ENCODE data around the gene SLC66A1. TPM values are rescaled to one million over a fixed set of nuclear protein-coding genes. Genes with fewer than 3 reads are reported as not detected.
"Not testable (repeated sequence)": the region's sequence is repeated elsewhere in the genome, so short reads cannot be mapped to it uniquely, and the experiment has no call there.

Gene SLC66A1, protein sequence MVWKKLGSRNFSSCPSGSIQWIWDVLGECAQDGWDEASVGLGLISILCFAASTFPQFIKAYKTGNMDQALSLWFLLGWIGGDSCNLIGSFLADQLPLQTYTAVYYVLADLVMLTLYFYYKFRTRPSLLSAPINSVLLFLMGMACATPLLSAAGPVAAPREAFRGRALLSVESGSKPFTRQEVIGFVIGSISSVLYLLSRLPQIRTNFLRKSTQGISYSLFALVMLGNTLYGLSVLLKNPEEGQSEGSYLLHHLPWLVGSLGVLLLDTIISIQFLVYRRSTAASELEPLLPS
- total RNA-seq = 1 to 10 TPM; 6.5 to 6.8 TPM

DNA sequence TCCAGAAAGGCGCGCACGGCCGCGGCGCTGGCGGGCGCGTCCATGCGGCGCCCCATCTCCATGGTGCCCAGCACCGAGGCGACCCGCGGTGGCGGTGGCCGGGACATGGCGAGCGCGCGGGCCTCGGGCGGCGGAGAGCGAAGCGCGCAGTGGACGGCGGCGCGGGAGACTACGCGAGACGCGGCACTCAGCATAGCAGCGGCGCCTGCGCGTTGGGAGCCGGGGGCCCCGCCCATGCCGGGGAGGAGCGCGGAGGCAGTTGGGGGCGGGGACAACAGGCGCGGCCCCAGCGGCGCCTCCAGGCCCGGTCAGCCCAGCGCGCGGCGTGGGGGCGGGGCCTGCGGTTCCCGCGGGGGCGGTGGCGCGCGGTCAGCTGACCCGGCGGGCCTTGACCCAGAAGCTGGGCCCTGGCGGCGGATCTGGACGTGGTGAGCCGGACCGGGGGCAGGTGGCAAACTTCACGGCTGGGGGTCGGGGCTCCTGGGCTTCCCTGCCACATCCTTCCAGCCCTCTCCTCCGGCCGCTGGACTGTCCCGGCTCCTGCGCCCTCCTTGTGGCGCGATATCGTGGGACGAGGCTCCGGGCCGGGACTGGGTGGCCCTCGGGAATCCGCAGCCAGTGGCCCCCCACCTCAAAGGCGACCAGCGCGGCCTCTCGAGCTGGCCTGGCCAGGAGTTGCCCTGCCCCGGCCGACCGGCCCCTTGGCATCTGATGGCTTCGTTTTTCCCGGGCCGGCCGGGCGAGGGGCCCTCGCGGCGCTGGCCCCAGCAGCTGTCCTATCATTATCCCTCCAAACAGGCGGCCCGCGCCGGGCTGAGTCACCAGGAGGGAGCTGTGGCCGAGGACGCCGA lies at the start of gene SLC66A1, which contains the start of gene AKR7A2:
SLC66A1 (plus strand) TSS at position 396 of the 851 bp plus-strand sequence. CDS start 5,352 bp downstream, outside the sequence.
AKR7A2 (minus strand) TSS at position 214 of the 851 bp plus-strand sequence; CDS start at position 194, 20 bp downstream.
- peak within 1 kb of the TSS; percentile 80 for H3K4me3 Mint-ChIP-seq
- no peaks in the 10 kb centered on the region for H3K27me3 Mint-ChIP-seq
- H3K27ac Mint-ChIP-seq = peak within 1 kb of the TSS; percentile 30
- DNase-seq = peak; percentile 92
- H3K9me3 Mint-ChIP-seq = no peaks in the 10 kb centered on the region
- peaks cover 4% of the 10 kb centered on the region for H3K36me3 Mint-ChIP-seq
- peaks cover 34% of the 10 kb centered on the region for H3K4me1 Mint-ChIP-seq

DNA sequence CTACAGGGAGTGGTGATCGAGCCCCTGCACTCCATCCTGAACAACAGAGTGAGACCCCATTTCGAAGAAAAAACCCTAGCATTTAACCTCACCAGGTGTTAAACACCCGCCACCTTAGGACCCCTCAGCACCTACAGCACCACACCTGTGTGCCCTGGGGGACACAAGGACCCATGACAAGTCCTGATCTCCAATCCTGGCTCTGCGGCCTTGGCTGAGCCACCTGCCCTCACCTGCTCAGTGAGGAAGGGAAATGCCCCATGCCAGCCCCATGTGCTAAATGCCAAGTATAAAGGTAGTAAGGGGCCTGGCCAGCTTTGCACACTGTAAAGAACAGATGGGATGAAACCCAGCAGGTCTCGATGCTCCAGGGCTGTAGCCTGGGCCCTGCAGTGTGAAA lies 49.4 kb upstream of the SLC66A1 start:
- H3K4me3 Mint-ChIP-seq = no peak overlapping the region
- H3K27me3 Mint-ChIP-seq = no peaks in the 10 kb centered on the region
- no peaks in the 10 kb centered on the region for H3K9me3 Mint-ChIP-seq
- H3K4me1 Mint-ChIP-seq = no peaks in the 10 kb centered on the region
- peaks cover 8% of the 10 kb centered on the region for H3K36me3 Mint-ChIP-seq
- DNase-seq = no peak
- no peak overlapping the region for H3K27ac Mint-ChIP-seq

DNA sequence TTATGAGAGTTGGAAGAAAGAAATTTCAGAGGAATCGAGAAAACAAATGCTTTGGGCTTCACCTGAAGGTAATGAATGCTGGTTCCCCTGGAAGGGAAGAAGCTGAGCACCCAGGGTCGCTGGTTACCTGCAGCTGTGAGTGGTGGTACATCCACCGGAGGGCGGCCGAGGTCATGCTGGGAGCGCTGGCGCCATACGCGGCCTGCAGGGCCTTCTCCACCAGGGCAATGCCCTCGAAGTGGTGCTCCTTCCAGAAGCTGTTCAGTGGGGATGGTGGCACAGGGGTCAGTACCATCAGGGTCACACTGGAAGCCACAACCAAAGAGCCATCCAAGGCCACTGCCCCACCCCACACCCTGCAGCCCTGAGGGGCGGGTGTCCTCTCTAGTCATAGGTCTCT lies 43.7 kb upstream of the SLC66A1 start:
- Mint-ChIP-seq H3K4me1 (no peaks in the 10 kb centered on the region), H3K9me3 (no peaks in the 10 kb centered on the region), H3K27ac (no peak overlapping the region), H3K36me3 (peaks cover 5% of the 10 kb centered on the region), H3K27me3 (peaks cover 15% of the 10 kb centered on the region), H3K4me3 (no peak overlapping the region)
- no peak for DNase-seq

- H3K9me3 Mint-ChIP-seq, H3K4me3 Mint-ChIP-seq, DNase-seq, H3K4me1 Mint-ChIP-seq, H3K27ac Mint-ChIP-seq: not testable (repeated sequence)
- Mint-ChIP-seq H3K27me3 (peaks cover 22% of the 10 kb centered on the region), H3K36me3 (peaks cover 10% of the 10 kb centered on the region)
Observed at GRCh38 chr1:19269427-19270342, 42.4 kb upstream of the SLC66A1 start.

DNA sequence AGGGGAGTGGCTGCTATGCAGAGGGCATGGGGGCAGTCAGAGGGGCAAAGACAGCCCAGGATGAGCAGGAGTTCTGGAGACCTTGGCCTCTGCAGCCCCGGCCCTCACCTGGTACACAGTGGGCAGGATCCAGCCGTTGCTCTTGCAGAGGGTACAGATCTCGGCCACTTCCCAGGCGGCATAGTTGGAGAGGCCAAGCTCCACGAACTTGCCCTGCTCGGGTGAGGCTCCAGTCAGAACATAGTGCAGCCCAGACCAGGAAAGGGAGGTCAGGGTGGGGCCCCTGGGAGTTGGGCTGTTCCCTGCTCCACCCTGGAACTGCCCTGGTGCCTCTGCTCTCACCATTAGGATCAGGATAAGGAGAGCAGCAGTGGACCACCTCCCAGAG lies 41.8 kb upstream of the SLC66A1 start:
- not testable (repeated sequence) for H3K4me1 Mint-ChIP-seq, H3K9me3 Mint-ChIP-seq, DNase-seq, H3K27ac Mint-ChIP-seq, H3K4me3 Mint-ChIP-seq
- H3K27me3 Mint-ChIP-seq = peaks cover 22% of the 10 kb centered on the region
- H3K36me3 Mint-ChIP-seq = peaks cover 10% of the 10 kb centered on the region

DNA sequence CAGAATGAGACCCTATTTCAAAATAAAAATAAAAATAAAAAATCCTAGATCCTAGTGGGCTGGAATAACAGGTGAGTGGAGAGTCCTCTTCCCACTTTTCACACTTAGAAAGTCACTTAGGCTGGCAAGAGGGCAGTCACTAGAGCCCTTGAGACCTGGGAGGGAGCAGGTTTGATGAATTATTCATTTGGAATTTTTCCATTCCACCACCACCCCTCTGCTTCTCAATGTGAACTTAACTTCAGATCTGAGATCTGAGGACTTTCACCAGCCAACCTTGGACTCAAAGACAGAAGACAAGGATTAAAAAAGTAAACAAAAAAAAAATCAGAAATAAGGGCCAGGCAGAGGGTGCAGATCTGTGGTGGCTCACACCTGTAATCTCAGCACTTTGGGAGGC lies 40.1 kb upstream of the SLC66A1 start:
- Mint-ChIP-seq H3K9me3 (peaks cover 1% of the 10 kb centered on the region), H3K4me3 (no peak overlapping the region), H3K27ac (no peak overlapping the region), H3K27me3 (peaks cover 22% of the 10 kb centered on the region), H3K4me1 (no peaks in the 10 kb centered on the region), H3K36me3 (peaks cover 13% of the 10 kb centered on the region)
- DNase-seq = no peak

GRCh38 chr1:19273106-19273843 lies 38.9 kb upstream of the SLC66A1 start:
- DNase-seq = no peak
- Mint-ChIP-seq H3K27ac (no peak overlapping the region), H3K36me3 (peaks cover 13% of the 10 kb centered on the region), H3K4me3 (no peak overlapping the region), H3K4me1 (no peaks in the 10 kb centered on the region), H3K9me3 (peaks cover 2% of the 10 kb centered on the region), H3K27me3 (peaks cover 22% of the 10 kb centered on the region)

DNA sequence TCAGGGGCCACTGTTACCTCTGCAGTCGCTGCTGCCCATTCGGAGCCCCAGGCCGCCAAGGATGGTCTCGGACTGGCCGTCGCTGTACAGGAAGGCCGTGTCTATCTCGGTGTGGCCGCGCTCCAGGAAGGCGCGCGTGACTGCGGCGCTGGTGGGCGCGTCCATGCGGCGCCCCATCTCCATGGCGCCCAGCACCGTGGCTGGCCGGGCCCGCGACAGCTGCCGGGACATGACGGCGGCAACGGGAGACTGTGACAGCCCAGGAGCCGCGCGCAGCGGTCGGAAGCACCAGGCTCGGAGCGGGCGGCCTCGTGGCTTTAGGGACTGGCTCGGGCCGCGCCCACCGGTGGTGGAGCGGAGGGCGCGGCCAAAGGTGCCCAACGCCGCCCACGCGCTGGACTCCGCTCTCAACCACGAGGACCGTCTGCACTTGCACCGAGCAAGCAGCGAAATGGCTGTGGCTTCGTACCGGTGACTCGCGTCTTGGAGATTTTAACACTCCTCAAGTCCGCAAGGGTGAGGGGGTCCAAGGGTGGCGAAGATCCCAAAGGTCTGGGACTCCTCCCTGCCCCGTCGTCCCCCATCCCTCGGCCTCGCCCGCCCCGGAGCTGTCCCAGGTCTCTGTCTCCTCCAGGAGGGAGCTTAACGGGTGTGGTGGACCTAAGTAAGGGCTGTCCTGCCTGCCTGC lies 38.1 kb upstream of the SLC66A1 start:
- not testable (repeated sequence) for DNase-seq, H3K27ac Mint-ChIP-seq, H3K4me1 Mint-ChIP-seq, H3K9me3 Mint-ChIP-seq, H3K4me3 Mint-ChIP-seq
- Mint-ChIP-seq H3K27me3 (peaks cover 22% of the 10 kb centered on the region), H3K36me3 (peaks cover 13% of the 10 kb centered on the region)

DNA sequence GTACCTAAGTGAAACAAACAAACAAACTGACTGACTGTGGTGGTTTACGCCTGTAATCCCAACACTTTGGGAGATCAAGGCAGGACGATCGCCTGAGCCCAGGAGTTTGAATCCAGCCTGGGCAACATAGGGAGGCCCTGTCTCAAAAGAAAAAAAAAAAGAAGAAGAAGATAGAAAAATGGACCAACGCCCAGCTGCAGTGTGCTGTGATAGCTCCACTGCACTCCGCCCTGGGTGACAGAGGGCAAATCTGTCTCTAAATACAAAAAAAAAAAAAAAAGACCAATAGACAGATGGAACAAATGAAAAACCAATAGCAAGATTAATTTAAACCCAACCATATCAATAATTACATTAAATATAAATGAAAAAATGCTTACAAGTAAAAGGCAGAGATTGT lies 37.5 kb upstream of the SLC66A1 start:
- Mint-ChIP-seq H3K4me1 (no peaks in the 10 kb centered on the region), H3K27me3 (peaks cover 22% of the 10 kb centered on the region), H3K9me3 (peaks cover 2% of the 10 kb centered on the region), H3K27ac (no peak overlapping the region), H3K36me3 (peaks cover 13% of the 10 kb centered on the region), H3K4me3 (no peak overlapping the region)
- DNase-seq = no peak

- Mint-ChIP-seq H3K27ac (no peak overlapping the region), H3K27me3 (peaks cover 4% of the 10 kb centered on the region), H3K4me3 (no peak overlapping the region), H3K4me1 (peaks cover 3% of the 10 kb centered on the region), H3K9me3 (no peaks in the 10 kb centered on the region), H3K36me3 (peaks cover 3% of the 10 kb centered on the region)
- no peak for DNase-seq
Observed at GRCh38 chr1:19283891-19284290, 28.2 kb upstream of the SLC66A1 start.

- H3K9me3 Mint-ChIP-seq = no peaks in the 10 kb centered on the region
- no peak for DNase-seq
- peaks cover 3% of the 10 kb centered on the region for H3K36me3 Mint-ChIP-seq
- H3K27ac Mint-ChIP-seq = no peak overlapping the region
- no peak overlapping the region for H3K4me3 Mint-ChIP-seq
- H3K4me1 Mint-ChIP-seq = peaks cover 6% of the 10 kb centered on the region
- H3K27me3 Mint-ChIP-seq = peaks cover 14% of the 10 kb centered on the region
Observed at GRCh38 chr1:19284881-19285280, 27.2 kb upstream of the SLC66A1 start.

DNA sequence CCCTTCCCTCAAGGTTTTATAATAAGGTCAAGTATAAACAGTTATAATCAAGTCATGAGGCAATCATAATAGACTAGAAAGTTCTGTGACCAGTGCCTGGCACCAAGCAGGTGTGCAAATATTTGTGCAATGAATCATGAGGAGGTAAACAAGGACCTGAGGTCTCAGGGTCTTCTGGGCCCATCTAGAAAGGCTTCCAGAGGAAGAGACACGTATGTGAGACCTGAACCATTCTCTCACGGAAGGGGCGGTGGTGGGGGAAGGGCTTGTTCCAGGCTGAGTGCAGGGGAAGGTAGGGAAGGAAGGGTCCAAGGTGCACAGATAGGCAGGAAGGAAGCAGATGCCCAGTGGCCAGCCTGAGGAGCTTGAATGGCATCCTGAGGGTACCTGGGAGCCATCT lies 26.8 kb upstream of the SLC66A1 start:
- H3K9me3 Mint-ChIP-seq, H3K4me1 Mint-ChIP-seq, DNase-seq, H3K27ac Mint-ChIP-seq, H3K4me3 Mint-ChIP-seq, H3K36me3 Mint-ChIP-seq: not testable (repeated sequence)
- peaks cover 16% of the 10 kb centered on the region for H3K27me3 Mint-ChIP-seq

DNA sequence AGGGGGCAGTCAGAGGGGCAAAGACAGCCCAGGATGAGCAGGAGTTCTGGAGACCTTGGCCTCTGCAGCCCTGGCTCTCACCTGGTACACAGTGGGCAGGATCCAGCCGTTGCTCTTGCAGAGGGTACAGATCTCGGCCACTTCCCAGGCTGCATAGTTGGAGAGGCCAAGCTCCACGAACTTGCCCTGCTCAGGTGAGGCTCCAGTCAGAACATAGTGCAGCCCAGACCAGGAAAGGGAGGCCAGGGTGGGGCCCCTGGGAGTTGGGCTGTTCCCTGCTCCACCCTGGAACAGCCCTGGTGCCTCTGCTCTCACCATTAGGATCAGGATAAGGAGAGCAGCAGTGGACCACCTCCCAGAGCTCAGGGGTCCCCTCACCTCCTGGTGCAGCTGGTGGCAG lies 26.3 kb upstream of the SLC66A1 start:
- H3K27me3 Mint-ChIP-seq = peaks cover 16% of the 10 kb centered on the region
- H3K27ac Mint-ChIP-seq, H3K9me3 Mint-ChIP-seq, H3K4me1 Mint-ChIP-seq, H3K36me3 Mint-ChIP-seq, DNase-seq, H3K4me3 Mint-ChIP-seq: not testable (repeated sequence)
